ENCODE results near the gene ZBTB40. TPM values are rescaled to one million over a fixed set of nuclear protein-coding genes. Genes with fewer than 3 reads are reported as not detected.

ZBTB40 gene
- total and polyA plus RNA-seq, 2 of the 13 experiments (the other 11 are each of a cell fraction or from before 2014, with no cell fraction given), result 8.8 to 16.5 TPM

GRCh38 chr1:22414244-22414751, 37.4 kb upstream of the ZBTB40 start (continued):
- no peak for TF ChIP-seq ZNF660 (CRISPR knock-in tag; IDR thresholded peaks at IDR 0.05; ENCODE audit: borderline replicate concordance, low read depth)
- no peak for TF ChIP-seq ZNF143 (CRISPR knock-in tag; IDR thresholded peaks at IDR 0.05)
- 0 out of 2 replicates have a peak, but pooled peaks have one; percentile 1 for TF ChIP-seq BCL3 (CRISPR knock-in tag; IDR thresholded peaks at IDR 0.05)
- no peak for TF ChIP-seq ZNF24 (IDR thresholded peaks at IDR 0.05)
- no peak for TF ChIP-seq ZKSCAN1 (IDR thresholded peaks at IDR 0.05; ENCODE audit: low read length)
- no peak for TF ChIP-seq ZBTB26 (CRISPR knock-in tag; IDR thresholded peaks at IDR 0.05; ENCODE audit: borderline replicate concordance)
- TF ChIP-seq SP140L (CRISPR knock-in tag; IDR thresholded peaks at IDR 0.05; ENCODE audit: borderline replicate concordance), result no peak
- TF ChIP-seq ZNF550 (CRISPR knock-in tag; IDR thresholded peaks at IDR 0.05; ENCODE audit: borderline replicate concordance), result no peak
- TF ChIP-seq ZNF687 (CRISPR knock-in tag; IDR thresholded peaks at IDR 0.05), result peak; percentile 26; the same call in 1 of the 2 replicates
- peak; percentile 63; the same call in 1 of the 2 replicates for TF ChIP-seq MIER3 (CRISPR knock-in tag; IDR thresholded peaks at IDR 0.05; ENCODE audit: borderline replicate concordance)
- TF ChIP-seq ERF (CRISPR knock-in tag; IDR thresholded peaks at IDR 0.05), result no peak
- no peak for TF ChIP-seq KMT2B (CRISPR knock-in tag; IDR thresholded peaks at IDR 0.05)
- peak in 1 of 2 experiments; percentile 20; a peak in 1 of 4 replicates for TF ChIP-seq KLF16 (CRISPR knock-in tag; IDR thresholded peaks at IDR 0.05)
- TF ChIP-seq CEBPB (IDR thresholded peaks at IDR 0.05; ENCODE audit: borderline replicate concordance, low read depth, low read length), result no peak
- no peak for TF ChIP-seq ZNF260 (CRISPR knock-in tag; IDR thresholded peaks at IDR 0.05; ENCODE audit: borderline replicate concordance, low read depth)
- no peak for TF ChIP-seq ZNF567 (CRISPR knock-in tag; IDR thresholded peaks at IDR 0.05; ENCODE audit: borderline replicate concordance)
- no peak for TF ChIP-seq NFYC (CRISPR knock-in tag; IDR thresholded peaks at IDR 0.05)
- TF ChIP-seq ZNF598 (CRISPR knock-in tag; IDR thresholded peaks at IDR 0.05; ENCODE audit: borderline replicate concordance), result peak; percentile 30; the same call in 1 of the 2 replicates
- 0 out of 2 replicates have a peak, but pooled peaks have one; percentile 23 for TF ChIP-seq ZNF263 (CRISPR knock-in tag; IDR thresholded peaks at IDR 0.05)
- no peak; the same call in 1 of the 2 replicates for TF ChIP-seq FUBP1 (CRISPR knock-in tag; IDR thresholded peaks at IDR 0.05; ENCODE audit: borderline replicate concordance)

Measured in HepG2 (cell line).